Panc1 (cell line): ENCODE measurements around the gene KHDRBS2.

Source experiments
- CTCF ChIP-seq: fragments of 450-650 bp; IDR thresholded peaks from 2 replicates; pipeline ENCODE4 v1.5.1; 2017; ENCODE audit warnings: mild to moderate bottlenecking
- REST ChIP-seq, 2 experiments: IDR thresholded peaks; 2 replicates each; pipeline ENCODE4 v1.6.1; 2011 to 2012; ENCODE audit warnings: low read depth in 2 of 2, control low read depth in 1 of 2, low read length in 1 of 2, mild to moderate bottlenecking in 1 of 2, moderate library complexity in 1 of 2; ENCODE audit not compliant: insufficient read depth in 1 of 2

- no peak for TF ChIP-seq CTCF
- no peak for TF ChIP-seq REST (IDR thresholded peaks at IDR 0.05; ENCODE audit: insufficient read depth in 1 of 2, low read depth in 2 of 2, low read length in 1 of 2)
Measured at GRCh38 chr6:62288974-62289373, 2.9 kb upstream of the KHDRBS2 start.
